Left cardiac atrium (tissue), 4 donors: ENCODE results near the gene HOXC4. TPM values are rescaled to one million over a fixed set of nuclear protein-coding genes. Genes with fewer than 3 reads are reported as not detected.
A peak's percentile ranks its signal among the peaks of the same experiment; 100 is the strongest.

Experiments used
- ATAC-seq, 2 donors: fragments of 200-7000 bp; cut with Tn5 transposase; one replicate each; pipeline ENCODE4 v1.9.1; 2020; ENCODE audit warnings: mild to moderate bottlenecking in 2 of 2, moderate library complexity in 2 of 2
- DNase-seq: peaks from one replicate; pipeline ENCODE4 v3.0.0-alpha.2; 2020
- intact Hi-C, 2 donors: fragments of 100-400 bp; cut with DNase I; formaldehyde crosslinking; loops; one replicate each; pipeline versions ENCODE4 v1.14.1 to v1.15.1; 2022 to 2023
- total RNA-seq, 2 donors: library from RNA; stranded (reverse); fragmentation: NEBNext Ultra II Directional; extraction: Animal tissue kit (Norgen Biotek cat#: 25700); gene quantifications; one replicate each; pipeline ENCODE4 v1.2.1, GENCODE V29; 2021
- donor health status: DM: no; HTN: yes; CAD: no.
- donor health status: DM: no; HTN: yes; CAD: no; lungs with severe emphysema.
- donor health status: DM: yes; HTN: yes; CAD: no.
- donor health status: Dilated cardiomyopathy.

The HOXC4 gene
- total RNA-seq, 2 donors from 2014 or later: 0.16 to 0.35 TPM

DNA sequence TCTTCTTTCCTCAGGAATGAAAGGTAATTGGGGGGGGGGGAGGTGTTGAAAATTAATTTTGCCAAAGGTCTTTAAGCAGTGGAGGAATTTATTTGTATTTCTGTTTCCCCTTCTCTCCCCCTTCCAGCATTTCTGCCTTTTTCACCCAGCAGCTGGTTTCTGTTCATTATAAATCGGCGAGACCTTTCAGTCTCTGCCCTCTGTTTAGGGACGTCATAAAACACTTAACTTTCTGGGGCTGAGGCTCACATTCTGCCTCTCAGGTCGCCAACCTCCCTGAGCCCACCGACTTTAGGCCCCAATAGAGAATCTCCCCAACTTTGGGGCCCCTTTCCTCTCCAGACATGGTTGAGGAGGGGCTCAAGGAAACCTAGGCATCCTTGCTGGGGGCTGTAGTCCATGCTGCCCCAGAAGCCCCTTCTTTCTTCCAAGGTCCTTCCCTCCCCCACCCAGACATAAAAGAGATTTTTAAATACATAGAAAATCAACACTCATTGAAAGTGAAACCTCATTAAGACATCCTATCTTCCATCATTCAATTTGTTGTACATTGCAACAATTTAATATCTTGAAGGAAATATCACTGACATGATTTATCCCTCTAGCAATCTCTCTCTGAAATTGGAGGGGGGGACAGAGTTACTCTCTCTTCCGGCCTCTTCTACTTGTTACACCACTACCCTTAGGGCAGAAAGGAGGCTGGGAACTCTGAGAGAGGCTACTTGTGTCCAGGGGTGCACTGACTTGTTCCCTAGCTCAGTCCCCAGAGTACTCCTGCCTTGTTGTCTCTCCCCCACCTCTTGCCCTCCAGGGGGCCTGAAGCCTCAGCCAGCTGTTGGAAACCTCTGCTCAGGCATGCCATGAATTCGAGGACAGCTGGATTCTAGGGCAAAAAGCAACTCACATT, 27.9 kb upstream of the HOXC4 start:
- no peak for DNase-seq
- no peak for ATAC-seq
- intact Hi-C loops: no loop called here

DNA sequence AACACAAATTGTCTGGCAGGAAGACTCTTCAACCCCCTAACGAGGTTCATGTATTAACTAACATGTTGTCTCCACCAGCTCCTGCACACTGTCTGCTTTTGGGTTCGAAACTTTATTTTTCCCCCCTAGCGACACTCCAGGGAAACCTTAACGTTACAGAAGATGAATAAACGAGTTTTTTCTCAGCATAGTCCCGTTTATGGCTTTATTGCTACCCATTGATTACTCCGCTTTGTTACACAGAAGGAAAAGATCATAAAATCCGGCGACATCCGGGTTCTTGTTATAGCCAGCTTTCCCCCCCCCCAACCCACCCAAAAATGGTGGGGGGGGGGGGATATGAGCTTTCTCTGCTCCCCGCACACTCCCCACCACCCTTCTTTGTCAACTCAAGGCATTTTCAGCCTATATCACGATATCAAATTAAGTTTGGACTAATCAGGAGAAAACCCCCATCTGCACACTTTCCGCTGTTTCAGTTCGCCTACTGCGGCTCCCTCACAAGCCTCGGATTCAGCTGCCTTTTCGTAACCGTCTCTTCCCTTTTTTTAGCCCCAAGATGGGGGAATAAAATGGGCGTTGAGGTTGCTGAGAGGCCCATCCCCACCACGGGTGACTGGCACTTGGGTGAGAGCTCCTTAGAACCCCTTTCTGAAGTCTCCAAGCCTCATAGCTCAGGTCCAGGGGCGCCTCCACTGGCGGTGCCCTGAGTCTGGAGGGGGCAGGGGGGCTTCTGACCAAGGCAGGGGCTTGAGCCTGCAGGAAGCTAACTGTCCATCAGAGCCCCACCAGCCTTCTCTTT, 26.8 kb upstream of the HOXC4 start:
- ATAC-seq (no peak), DNase-seq (no peak)
- intact Hi-C loops: no loop called here

DNA sequence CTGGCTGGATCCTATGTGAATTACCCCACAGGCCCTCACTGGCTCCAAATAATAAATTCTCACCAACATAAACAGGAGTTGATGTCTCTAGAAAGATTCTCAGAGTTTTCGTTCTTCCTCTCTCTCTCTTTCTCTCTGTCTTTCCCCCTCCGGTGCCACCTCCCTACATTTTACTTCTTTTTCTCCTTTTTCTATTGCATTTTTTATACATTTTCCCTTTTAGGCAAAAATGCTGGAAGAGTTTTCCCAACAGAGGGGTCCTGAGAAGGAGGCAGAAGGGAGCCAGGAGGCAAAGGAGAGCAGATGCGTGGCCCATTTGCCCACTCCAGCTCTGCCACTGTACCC, 26.2 kb upstream of the HOXC4 start:
- intact Hi-C loops: no loop called here
- no peak for DNase-seq
- ATAC-seq: no peak

DNA sequence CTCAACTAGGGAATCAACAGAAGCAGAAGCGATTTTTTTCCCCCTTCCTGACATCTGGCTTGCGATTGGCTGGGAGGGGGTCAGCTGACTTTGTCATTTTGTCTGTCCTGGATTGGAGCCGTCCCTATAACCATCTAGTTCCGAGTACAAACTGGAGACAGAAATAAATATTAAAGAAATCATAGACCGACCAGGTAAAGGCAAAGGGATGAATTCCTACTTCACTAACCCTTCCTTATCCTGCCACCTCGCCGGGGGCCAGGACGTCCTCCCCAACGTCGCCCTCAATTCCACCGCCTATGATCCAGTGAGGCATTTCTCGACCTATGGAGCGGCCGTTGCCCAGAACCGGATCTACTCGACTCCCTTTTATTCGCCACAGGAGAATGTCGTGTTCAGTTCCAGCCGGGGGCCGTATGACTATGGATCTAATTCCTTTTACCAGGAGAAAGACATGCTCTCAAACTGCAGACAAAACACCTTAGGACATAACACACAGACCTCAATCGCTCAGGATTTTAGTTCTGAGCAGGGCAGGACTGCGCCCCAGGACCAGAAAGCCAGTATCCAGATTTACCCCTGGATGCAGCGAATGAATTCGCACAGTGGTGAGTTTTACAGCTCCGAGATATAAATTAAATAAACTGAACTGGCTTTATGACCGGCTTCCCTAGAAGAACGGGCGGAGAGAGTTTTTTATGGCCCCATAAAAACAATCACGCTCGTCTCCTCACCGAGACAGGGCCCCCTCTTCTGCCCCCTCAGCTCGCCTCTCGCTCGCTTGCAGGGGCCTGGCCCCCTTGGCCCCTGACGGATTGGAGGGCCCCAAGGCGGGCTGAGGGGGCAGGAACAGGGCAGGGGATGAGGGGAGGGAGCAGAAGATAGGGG, 25.1 kb upstream of the HOXC4 start, which contains the start of gene HOXC6:
TSS of gene HOXC6 (plus strand) at position 127 of the 888 bp plus-strand sequence. CDS start at position 209, 82 bp downstream.
- ATAC-seq (no peak), DNase-seq (no peak)
- intact Hi-C loops: no loop called here

DNA sequence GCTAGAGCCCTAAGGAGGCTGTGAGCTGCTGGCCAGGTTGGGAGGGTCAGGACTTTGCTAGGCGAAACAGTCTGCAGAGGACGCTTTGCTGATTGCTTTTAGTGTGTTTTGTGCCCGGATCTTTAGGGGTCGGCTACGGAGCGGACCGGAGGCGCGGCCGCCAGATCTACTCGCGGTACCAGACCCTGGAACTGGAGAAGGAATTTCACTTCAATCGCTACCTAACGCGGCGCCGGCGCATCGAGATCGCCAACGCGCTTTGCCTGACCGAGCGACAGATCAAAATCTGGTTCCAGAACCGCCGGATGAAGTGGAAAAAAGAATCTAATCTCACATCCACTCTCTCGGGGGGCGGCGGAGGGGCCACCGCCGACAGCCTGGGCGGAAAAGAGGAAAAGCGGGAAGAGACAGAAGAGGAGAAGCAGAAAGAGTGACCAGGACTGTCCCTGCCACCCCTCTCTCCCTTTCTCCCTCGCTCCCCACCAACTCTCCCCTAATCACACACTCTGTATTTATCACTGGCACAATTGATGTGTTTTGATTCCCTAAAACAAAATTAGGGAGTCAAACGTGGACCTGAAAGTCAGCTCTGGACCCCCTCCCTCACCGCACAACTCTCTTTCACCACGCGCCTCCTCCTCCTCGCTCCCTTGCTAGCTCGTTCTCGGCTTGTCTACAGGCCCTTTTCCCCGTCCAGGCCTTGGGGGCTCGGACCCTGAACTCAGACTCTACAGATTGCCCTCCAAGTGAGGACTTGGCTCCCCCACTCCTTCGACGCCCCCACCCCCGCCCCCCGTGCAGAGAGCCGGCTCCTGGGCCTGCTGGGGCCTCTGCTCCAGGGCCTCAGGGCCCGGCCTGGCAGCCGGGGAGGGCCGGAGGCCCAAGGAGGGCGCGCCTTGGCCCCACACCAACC, 23.9 kb upstream of the HOXC4 start:
- DNase-seq (no peak), ATAC-seq (no peak)
- intact Hi-C loops: no loop called here

DNA sequence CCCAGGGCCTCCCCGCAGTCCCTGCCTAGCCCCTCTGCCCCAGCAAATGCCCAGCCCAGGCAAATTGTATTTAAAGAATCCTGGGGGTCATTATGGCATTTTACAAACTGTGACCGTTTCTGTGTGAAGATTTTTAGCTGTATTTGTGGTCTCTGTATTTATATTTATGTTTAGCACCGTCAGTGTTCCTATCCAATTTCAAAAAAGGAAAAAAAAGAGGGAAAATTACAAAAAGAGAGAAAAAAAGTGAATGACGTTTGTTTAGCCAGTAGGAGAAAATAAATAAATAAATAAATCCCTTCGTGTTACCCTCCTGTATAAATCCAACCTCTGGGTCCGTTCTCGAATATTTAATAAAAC, 23.2 kb upstream of the HOXC4 start:
- ATAC-seq: no peak
- intact Hi-C loops: no loop called here
- DNase-seq: no peak

DNA sequence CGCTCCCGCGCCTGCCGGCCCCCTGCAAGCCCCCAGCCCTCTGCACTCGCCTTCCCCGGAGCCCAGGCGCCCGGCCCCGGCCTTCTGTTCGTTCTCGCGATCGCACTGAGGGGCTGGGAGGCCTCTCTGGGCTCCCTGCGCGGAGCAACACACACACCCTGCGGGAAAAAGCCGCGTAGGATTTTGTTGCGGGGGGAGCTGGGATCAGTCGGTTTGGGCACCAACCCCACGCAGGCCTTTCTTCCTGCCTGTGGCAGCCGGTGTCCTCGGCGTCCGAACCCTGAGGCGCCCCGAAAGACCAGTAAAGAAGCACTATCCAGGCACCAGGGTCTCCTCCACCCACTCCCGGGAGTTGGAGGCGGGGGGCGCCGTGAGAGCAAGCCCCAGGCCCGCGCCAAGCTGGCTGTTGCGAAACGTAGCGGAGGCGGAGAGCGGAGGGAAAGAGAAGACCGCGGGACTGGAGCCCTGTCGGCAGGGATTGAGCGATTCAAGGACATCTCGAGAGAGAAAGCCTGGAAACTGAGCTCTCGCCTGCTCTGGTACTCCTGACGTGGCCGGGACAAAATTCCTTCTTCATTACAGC, 22.7 kb upstream of the HOXC4 start:
- intact Hi-C loops: no loop called here
- ATAC-seq (peak in 1 of 2 donors; percentile 8), DNase-seq (no peak)

DNA sequence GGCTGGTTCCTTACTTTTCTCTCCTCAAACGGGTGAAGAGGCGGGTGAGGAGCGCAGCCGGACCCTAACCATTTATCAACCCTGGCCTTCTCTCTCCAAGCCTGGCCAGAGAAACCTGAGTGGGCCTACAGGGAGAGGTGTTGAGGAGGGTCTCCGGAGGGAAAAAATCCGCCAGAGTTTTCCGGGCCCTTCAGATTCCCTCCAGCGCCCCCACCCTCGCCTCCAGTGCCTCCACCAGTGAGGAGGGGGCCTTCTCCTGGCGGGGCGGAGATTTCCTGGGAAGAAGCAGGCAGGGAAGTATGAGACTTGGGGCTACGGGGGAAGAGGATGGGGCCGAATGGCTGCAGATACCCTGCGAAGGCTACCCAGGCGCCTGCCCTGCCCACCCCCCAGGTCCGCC, 22.2 kb upstream of the HOXC4 start:
- DNase-seq (no peak), ATAC-seq (no peak)
- intact Hi-C loops: no loop called here

DNA sequence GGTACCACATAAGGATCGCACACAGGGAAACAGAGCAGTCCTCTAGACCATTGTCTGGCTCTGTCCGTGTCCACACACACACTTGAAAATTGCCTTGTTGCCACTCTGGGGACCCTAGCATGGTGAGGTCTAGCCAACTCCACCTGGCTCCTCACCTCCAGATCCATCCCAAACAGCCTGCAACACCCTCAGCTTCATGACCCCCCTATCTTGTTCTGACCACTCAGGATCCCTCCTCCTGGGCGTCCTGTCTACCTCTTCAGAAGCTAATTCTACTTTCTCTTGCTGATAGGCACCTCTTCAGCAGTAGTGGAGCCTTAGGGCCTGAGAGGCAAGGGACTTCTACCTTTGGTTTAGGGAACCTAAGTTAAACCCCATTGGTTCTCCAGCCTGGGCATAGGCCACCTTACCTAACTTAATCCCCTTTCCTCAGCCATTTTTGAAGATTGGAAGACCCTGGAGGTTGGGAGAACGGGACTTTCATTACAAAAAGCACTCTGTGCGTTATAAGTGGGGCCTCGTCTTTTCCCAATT, 21.5 kb upstream of the HOXC4 start:
- no peak for ATAC-seq
- intact Hi-C loops: no loop called here
- DNase-seq: no peak

DNA sequence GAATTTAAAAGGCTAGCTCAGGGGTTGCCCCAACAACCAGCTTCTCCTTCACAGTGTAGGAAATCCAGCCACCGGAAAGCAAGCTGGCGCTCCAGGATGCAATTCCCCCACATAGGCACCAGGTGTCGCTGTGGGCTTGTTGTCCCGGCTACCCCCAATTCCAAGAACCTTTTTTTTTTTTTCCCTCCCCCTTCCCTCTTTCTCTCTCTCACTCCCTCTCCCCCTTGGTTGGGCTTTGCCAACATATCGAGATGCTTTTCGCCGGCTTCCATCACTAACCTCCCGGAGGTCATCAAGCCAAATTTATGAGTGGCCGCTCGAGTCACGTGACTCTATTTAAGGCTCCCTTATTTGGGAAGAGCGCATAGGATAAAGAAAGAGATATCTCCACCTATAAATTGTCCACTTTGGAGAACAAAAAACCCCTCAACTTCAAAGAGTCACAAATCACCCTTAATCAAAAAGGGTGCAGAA, 21.0 kb upstream of the HOXC4 start, which contains the start of gene HOXC5:
TSS of gene HOXC5 (plus strand) at position 424 of the 474 bp plus-strand sequence. CDS start 73 bp downstream, outside the sequence.
- intact Hi-C loops: no loop called here
- peak; percentile 25 to 49 for ATAC-seq
- no peak for DNase-seq

DNA sequence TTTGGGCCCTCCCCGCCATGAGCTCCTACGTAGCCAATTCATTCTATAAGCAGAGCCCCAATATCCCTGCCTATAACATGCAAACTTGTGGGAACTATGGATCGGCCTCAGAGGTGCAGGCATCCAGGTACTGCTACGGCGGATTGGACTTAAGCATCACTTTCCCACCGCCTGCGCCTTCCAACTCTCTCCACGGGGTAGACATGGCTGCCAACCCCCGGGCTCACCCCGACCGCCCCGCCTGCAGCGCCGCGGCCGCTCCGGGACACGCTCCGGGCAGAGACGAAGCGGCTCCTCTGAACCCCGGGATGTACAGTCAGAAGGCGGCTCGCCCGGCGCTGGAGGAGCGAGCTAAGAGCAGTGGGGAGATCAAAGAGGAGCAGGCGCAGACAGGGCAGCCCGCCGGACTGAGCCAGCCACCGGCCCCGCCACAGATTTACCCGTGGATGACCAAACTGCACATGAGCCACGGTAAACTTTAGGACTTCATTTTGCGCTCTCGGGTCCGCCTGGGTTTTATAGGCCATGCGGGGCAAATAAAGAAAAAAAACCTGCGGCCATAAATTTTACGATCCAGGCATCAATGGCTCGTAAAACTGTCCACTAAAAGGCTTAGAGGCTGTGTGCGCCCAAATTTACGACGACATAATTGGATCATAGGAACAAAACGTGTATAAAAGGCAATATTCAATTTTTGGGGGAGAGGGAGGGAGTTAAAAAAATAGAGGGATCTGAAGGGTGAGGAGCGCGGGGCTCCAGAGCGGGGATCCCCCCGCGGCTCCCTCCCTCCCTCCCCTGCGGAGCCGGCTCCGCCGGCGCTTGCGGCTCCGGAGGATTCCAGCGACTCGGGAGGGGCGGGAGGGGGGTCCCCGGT, 20.3 kb upstream of the HOXC4 start:
- intact Hi-C loops: no loop called here
- ATAC-seq (peak; percentile 31 to 57), DNase-seq (no peak)

DNA sequence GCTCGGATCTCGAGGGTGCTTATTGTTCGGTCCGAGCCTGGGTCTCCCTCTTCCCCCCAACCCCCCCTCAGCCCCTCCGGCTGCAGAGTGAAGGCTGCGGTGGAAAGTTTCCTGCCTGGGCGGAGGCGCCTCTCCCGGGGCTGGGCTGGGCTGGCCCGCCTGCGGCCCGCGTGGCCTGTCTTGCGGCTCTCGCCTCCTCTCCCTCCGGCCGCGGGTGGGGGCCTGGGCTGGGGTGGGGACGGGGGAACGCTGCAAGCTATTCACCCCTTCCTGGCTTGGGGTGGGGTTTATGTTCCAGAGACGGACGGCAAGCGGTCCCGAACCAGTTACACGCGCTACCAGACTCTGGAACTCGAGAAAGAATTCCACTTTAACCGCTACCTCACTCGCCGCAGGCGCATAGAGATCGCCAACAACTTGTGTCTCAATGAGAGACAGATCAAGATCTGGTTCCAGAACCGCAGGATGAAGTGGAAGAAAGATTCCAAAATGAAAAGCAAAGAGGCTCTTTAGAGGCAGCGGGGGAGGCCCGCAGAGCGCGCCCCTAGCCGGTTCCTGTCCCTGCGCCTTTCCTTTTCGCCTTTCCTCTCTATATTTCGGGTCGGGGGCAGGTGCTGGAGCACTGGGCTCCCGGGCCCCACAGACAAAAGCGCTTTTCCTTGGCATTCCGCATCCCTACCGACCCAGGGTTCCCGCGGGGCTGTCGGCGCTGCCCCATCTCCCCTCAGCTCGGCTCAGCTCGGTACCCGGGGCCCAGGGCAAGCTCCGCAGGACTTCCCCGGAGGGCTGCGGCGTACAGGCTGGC, 19.5 kb upstream of the HOXC4 start:
- DNase-seq (no peak), ATAC-seq (peak; percentile 18 to 47)
- intact Hi-C loops: no loop called here

DNA sequence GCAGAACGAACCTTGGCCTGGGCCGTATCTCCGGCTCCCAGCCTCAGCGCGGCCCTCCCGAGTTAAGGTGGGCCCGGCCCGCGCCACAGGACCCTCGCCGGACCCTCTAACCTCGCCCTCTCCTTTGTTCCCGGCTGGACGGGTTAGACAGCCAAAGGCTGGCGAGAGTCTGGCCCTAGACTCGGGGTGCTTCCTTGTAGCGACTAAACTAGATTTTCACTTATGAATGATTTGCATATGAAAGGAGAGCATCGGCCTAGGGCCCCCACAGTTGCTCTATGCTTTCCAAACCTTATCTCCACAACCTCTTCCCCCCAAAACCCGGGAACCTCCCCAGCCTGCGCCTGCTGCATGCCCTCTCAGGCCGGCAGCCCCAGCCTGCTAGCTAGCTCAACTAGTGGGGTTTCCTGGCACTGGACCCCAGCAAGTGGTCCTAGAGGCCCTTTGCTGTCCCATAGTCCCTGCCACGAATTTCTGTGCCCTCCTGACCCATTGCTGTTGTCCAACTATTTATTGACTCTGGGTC, 18.8 kb upstream of the HOXC4 start:
- ATAC-seq (no peak), DNase-seq (no peak)
- intact Hi-C loops: no loop called here

DNA sequence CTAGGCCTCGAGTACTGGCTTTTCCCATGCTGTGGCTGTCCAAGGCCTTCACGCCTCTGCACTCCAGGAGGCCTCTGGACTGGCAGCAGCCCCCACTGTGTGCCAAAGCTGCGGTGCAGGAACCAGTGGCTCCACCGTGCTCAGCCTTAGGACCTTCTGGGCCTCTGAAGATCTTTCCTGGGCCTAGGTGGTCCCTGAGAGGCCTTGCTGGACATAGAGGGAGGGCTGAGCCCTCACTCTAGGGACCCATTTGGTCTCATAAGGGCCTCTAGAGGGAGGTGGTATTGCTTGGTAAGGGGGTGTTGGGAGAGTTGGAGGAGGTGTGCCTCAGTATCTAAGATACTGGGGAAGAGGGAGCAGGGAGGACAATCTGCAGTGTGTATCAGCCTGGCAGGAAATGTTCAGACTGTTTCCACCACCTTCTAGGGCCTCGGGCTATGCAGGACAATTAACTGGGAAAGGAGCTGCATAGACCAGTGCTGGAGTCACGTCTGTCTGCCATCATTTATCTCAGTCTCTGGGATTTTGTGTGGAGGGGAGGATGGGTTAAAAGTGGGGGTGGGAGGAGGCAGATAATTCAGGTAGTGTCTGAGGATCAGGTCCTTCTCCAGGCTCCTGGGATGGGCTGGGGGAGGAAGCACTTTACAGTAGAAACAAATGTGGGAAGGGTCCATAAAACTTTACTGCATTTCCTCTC, 17.9 kb upstream of the HOXC4 start:
- intact Hi-C loops: no loop called here
- ATAC-seq (no peak), DNase-seq (no peak)
